HEK293 (cell line): ENCODE measurements around the gene KRT14.

Source experiments
- KLF10 ChIP-seq: fragments of 450-650 bp; IDR thresholded peaks from 2 replicates; pipeline ENCODE4 v1.5.1; 2018; ENCODE audit warnings: missing biosample characterization, mild to moderate bottlenecking, missing genetic modification characterization
- ZNF10 ChIP-seq: fragments of 450-650 bp; formaldehyde crosslinking; IDR thresholded peaks from 2 replicates; pipeline ENCODE4 v1.5.1; 2017; ENCODE audit warnings: missing biosample characterization, missing genetic modification characterization
- ZNF324 ChIP-seq: fragments of 450-650 bp; formaldehyde crosslinking; IDR thresholded peaks from 2 replicates; pipeline ENCODE4 v1.5.1; 2016; ENCODE audit warnings: missing biosample characterization, missing genetic modification characterization
- ZNF335 ChIP-seq: fragments of 450-650 bp; formaldehyde crosslinking; conservative IDR thresholded peaks from 2 replicates; pipeline ENCODE4 v1.5.1; 2016; ENCODE audit warnings: missing biosample characterization, missing genetic modification characterization
- ZNF658 ChIP-seq: fragments of 450-650 bp; formaldehyde crosslinking; IDR thresholded peaks from 2 replicates; pipeline ENCODE4; 2016; ENCODE audit warnings: missing biosample characterization, missing genetic modification characterization
- ZNF660 ChIP-seq: fragments of 450-650 bp; IDR thresholded peaks from 2 replicates; pipeline ENCODE4 v1.5.1; 2018; ENCODE audit warnings: missing biosample characterization, mild to moderate bottlenecking, missing genetic modification characterization
- TF ChIP-seq, protein P1 (sequence below): fragments of 450-650 bp; formaldehyde crosslinking; IDR thresholded peaks from 2 replicates; pipeline ENCODE4 v1.5.1; 2016; ENCODE audit warnings: missing biosample characterization, missing genetic modification characterization
- TF ChIP-seq, protein P2 (sequence below): fragments of 450-650 bp; formaldehyde crosslinking; IDR thresholded peaks from 2 replicates; pipeline ENCODE4 v1.5.1; 2016; ENCODE audit warnings: missing biosample characterization, missing genetic modification characterization

DNA sequence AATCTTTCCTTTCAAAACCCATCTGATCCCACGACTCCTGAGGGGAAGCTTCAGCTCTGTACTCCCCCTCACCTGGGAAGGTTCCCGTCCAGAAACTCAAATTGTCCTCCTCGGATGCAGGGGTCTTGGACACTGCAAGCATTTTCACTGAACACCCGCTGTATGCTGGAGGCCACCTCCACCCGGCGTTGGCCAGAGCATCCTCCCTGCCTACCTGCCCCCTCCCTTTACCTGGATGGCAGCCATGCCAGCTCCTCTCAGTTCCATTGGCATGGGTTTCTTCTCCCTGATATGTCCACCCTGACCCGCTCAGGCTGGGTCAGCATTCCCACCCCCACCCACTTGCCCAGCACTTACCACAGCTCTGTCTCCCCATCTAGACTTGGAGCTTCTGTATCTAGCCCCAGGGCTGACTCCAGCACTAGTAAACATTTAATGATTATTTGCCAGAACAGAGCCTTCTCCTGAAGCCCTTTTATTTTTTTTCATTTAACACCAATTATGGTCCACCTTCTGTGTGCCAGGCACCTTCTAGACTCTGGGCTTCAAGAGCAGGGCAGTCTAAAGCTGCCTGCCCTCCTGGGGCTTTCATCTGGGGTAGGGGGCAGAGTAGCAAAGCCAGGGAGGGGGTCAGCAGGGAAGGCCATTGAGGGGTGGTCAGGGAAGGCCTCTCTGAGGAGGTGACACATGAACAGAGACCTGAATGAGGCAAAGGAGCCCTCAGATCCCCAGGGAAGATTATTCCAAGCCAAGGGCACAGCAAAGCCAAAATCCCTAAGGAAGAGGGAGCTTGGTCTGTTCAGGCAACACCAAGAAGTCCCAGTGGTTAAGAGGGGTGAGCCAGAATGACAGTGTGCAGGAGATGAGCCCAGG, 49.7 kb downstream of the KRT14 start:
- no peak for TF ChIP-seq ZNF10
- TF ChIP-seq KLF10 = no peak
- TF ChIP-seq ZNF660 (tag by site-specific recombination) = no peak
- TF ChIP-seq, protein P1, sequence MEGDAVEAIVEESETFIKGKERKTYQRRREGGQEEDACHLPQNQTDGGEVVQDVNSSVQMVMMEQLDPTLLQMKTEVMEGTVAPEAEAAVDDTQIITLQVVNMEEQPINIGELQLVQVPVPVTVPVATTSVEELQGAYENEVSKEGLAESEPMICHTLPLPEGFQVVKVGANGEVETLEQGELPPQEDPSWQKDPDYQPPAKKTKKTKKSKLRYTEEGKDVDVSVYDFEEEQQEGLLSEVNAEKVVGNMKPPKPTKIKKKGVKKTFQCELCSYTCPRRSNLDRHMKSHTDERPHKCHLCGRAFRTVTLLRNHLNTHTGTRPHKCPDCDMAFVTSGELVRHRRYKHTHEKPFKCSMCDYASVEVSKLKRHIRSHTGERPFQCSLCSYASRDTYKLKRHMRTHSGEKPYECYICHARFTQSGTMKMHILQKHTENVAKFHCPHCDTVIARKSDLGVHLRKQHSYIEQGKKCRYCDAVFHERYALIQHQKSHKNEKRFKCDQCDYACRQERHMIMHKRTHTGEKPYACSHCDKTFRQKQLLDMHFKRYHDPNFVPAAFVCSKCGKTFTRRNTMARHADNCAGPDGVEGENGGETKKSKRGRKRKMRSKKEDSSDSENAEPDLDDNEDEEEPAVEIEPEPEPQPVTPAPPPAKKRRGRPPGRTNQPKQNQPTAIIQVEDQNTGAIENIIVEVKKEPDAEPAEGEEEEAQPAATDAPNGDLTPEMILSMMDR (tag by site-specific recombination) = no peak
- TF ChIP-seq ZNF324 (tag by site-specific recombination) = no peak
- TF ChIP-seq ZNF335 (tag by site-specific recombination) = no peak
- TF ChIP-seq, protein P2, sequence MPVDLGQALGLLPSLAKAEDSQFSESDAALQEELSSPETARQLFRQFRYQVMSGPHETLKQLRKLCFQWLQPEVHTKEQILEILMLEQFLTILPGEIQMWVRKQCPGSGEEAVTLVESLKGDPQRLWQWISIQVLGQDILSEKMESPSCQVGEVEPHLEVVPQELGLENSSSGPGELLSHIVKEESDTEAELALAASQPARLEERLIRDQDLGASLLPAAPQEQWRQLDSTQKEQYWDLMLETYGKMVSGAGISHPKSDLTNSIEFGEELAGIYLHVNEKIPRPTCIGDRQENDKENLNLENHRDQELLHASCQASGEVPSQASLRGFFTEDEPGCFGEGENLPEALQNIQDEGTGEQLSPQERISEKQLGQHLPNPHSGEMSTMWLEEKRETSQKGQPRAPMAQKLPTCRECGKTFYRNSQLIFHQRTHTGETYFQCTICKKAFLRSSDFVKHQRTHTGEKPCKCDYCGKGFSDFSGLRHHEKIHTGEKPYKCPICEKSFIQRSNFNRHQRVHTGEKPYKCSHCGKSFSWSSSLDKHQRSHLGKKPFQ (tag by site-specific recombination) = no peak
- TF ChIP-seq ZNF658 = no peak
